UCSD-AML1 (cell line): ENCODE data around the gene OTOP3.
A peak's percentile ranks its signal among the peaks of the same experiment; 100 is the strongest.
"Not testable (repeated sequence)": the region's sequence is repeated elsewhere in the genome, so short reads cannot be mapped to it uniquely, and the experiment has no call there.

ENCODE experiments used
- DNase-seq: peaks from one replicate; lab custom pipeline; 2025; ENCODE audit not compliant: unreplicated experiment; lab: John Stamatoyannopoulos, UW

Gene OTOP3

GRCh38 chr17:74957935-74958740 lies 22.4 kb downstream of the OTOP3 start:
- DNase-seq, result peak; percentile 75

GRCh38 chr17:74959826-74960515 lies 24.3 kb downstream of the OTOP3 start:
- no peak for DNase-seq

GRCh38 chr17:74960570-74961342 lies 25.1 kb downstream of the OTOP3 start:
- peak; percentile 80 for DNase-seq

DNA sequence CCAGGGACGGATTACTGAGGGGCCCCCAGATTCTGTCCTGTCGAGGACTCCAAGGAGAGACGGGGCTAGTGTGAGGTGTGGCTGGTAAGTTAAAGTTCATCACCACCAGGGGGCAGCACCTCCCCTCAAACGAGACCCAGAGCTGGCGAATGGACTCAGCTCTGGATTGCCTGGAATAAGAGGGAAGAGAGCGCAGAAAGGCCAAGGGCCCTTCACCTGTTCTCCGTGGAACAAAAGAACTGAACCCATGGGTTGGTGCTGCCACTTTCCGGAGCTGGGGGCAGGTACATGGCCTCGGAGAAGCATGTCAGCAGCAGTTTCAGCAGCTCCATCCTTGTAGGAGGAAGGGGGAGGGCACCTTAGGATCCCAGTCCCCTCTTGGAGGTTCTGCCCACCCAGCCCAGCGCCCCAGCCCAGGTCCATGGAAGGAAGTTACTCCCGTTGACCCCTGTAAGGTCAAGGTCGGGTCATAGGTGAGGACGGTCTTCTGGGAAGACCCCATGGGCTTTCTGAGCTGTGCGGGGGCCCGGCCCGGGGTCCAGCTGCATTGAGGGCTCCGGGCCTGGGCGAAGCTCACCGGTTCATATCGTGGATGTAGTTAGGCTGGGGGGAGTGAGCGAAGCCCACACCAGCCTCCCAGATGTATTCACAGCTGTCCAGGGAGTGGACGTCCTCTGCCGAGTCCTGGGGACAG lies 26.1 kb downstream of the OTOP3 start:
- peak; percentile 79 for DNase-seq

- no peak for DNase-seq
Observed at GRCh38 chr17:74962622-74963394, 27.1 kb downstream of the OTOP3 start.

DNA sequence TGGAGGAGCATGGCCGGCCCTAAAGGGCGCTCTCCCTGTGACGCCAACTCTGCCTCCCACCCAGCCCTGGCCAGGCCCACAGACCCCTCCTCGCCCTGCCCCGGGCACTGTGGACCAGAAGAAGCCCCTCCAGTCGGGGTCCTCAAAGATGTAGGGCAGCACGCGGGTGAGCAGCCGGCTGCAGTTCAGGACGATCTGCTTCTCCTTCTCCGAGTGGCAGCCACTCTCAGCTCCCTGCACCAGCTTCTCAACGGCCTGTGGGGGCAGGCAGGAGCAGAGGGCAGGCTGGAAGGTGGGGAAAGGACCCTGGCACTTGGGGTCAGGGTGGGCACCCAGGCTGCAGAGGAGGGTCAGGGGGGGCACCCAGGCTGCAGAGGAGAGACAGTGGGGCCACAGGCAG lies 28.0 kb downstream of the OTOP3 start:
- peak; percentile 22 for DNase-seq

DNA sequence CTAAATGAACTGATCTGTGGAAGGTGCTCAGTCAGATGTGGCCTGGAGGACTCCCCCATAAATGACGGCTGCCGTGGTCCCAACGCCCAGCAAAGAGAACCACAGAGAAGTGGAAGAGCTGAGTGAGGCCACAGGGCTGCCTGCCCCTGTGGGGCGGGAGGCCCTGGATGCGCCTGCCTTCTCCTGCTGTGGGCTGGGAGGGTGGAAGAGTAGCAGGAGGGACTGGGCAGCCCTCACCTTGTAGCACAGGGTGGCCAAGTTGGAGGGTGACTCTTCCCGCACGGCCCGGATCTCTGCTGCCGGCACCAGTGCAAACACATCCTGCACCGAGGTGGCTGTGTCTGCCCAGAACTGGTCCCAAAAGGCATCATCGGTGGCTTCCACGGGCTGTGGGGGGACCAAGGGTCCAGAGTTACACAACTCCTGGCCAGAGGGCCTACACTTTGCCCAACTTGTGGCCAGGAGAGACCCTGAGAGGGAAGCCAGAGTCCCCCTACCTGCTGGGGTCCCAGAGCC lies 28.6 kb downstream of the OTOP3 start:
- no peak for DNase-seq

DNA sequence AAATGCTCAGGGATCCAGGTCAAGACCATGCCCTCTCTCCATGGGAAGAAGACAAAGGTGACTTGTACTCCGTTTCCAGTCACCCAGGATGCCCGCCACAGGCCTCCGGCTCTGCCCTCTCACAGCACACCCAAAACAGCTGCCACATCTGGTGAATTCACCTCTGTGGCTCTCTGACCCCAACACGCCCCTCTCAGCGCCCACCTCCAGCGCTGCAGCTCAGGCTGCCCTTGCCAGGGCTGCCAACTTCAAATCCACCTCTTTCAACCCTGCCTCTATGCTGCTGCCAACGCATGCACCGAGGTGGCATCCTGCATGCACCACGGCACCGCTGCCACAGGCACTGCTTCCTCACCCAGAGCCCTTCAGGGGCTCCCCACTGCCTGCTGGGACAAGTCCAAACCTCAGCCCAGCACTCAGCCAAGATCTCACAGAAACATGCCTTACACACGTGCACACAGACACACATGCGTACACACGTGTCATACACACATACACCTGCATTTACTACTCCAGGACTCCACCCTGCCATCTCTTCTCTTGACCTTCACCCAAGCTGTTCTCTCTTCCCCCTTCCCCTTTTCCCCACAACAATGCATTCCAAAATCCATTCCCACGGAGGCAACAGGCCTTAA lies 29.4 kb downstream of the OTOP3 start:
- DNase-seq, result no peak

DNA sequence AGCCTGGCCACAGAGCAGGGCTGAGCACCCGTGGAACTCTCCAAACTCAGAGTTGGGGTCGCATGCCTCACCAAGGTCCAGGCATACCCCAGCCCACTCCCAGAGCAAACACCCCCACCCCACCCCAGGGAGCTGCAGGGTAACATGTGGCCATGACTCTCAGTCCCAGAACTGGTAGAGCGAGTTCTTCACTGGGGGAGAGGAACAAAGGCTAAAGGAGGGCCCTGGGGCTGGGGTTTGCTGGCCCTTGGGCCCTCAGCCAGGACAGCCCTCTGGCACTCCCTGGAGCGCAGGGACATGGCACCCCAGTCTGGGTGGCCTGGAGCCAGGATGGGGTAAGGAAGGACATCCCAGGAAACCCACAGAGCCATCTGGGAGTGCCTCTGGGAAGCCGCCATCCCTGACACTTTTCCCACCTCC lies 32.7 kb downstream of the OTOP3 start:
- no peak for DNase-seq

DNA sequence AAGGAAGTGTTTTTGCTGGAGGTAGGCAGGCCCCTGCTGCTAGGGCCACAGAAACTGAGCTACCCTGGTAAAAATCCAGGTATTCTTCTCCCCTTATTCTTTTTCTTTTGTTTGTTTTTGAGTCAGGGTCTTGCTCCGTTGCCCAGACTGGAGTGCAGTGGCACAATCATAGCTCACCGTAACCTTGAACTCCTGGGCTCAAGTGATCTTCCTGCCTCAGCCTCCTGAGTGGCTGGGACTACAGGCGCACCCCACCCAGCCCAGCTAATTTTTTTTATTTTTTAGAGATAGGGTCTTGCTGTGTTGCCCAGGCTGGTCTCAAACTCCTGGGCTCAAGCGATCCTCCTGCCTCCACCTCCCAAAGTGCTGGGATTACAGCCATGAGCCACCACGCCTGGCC lies 33.8 kb downstream of the OTOP3 start:
- DNase-seq, result not testable (repeated sequence)

- DNase-seq, result no peak
Observed at GRCh38 chr17:74970395-74970794, 34.7 kb downstream of the OTOP3 start.

- no peak for DNase-seq
Observed at GRCh38 chr17:74971069-74971841, 35.6 kb downstream of the OTOP3 start.

GRCh38 chr17:74971842-74972106 lies 36.1 kb downstream of the OTOP3 start:
- no peak for DNase-seq

- DNase-seq, result peak; percentile 22
Observed at GRCh38 chr17:74972107-74972972, 36.6 kb downstream of the OTOP3 start, which contains the start of gene HID1. Gene HID1 (minus strand): TSS chr17:74972759. CDS start chr17:74972656, 103 bp downstream.

DNA sequence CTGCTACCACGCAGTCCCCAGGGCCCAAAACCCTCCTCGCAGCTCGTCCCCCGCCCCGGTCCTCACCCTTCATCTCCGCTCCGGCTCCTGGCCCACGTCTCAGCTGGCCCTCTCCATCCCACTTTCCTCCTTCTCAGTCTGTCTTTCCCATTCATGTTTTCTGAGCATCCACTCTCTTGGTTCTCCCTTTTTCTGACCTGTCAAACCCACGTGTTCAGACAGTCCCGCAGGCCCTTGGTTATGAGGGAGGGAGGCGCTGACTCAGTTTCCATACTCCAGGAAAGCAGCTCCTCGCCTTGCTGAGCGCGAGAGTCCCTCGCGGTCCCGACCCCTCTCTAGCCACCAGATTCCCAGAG lies 37.3 kb downstream of the OTOP3 start:
- no peak for DNase-seq

GRCh38 chr17:74975943-74976342 lies 40.2 kb downstream of the OTOP3 start:
- DNase-seq, result no peak

DNA sequence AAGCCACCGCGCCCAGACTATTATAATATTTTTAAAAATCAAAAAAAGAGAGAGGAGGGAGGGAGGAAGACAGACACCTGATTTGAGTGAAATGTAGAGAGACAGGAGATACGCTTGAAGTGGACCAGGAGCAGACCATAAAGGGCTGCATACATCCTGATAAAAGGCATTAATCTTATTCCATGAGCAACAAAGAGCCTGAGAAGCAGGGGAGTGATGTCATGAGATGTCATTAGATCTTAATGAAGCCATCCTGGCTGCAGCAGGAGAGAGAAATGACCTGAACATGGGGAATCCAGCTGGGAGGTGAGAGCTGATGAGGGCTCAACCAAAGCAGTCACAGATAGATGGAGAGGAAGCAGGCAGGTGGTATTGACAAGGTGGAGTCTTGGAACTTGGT lies 42.1 kb downstream of the OTOP3 start:
- DNase-seq, result no peak

GRCh38 chr17:74978240-74978639 lies 42.5 kb downstream of the OTOP3 start:
- no peak for DNase-seq
